IMR-90 (cell line): ENCODE data around the gene CAGE1.

ENCODE experiments used
- CEBPB ChIP-seq: IDR thresholded peaks from 2 replicates; pipeline ENCODE4 v1.6.1; 2012; ENCODE audit warnings: low read depth, low read length, improper control_type of control experiment
- MAZ ChIP-seq: IDR thresholded peaks from 2 replicates; pipeline ENCODE4 v1.6.1; 2012; ENCODE audit warnings: low read depth, mild to moderate bottlenecking, low read length, improper control_type of control experiment, moderate library complexity, borderline replicate concordance
- MXI1 ChIP-seq: IDR thresholded peaks from 2 replicates; pipeline ENCODE4 v1.6.1; 2012; ENCODE audit warnings: low read depth, mild to moderate bottlenecking, low read length, moderate library complexity, borderline replicate concordance
- POLR2A ChIP-seq: IDR thresholded peaks from 2 replicates; pipeline ENCODE4 v1.6.1; 2012; ENCODE audit warnings: mild to moderate bottlenecking, low read depth, low read length
- RAD21 ChIP-seq: IDR thresholded peaks from 2 replicates; pipeline ENCODE4 v1.6.1; 2012; ENCODE audit warnings: low read length, improper control_type of control experiment
- RCOR1 ChIP-seq: IDR thresholded peaks from 2 replicates; pipeline ENCODE4 v1.6.1; 2012; ENCODE audit warnings: mild to moderate bottlenecking, low read length, improper control_type of control experiment; ENCODE audit not compliant: insufficient replicate concordance
- SMC3 ChIP-seq: fragments of 150-350 bp; IDR thresholded peaks from 2 replicates; pipeline ENCODE4 v1.6.1; 2016; ENCODE audit warnings: low read depth, mild to moderate bottlenecking, antibody characterized with exemption, low read length, moderate library complexity
- TF ChIP-seq, protein P1 (sequence below): conservative IDR thresholded peaks from 2 replicates; pipeline ENCODE4 v1.5.1; 2012; ENCODE audit warnings: mild to moderate bottlenecking, low read depth, low read length, improper control_type of control experiment
- TF ChIP-seq, protein P2 (sequence below): fragments of 150-350 bp; IDR thresholded peaks from 2 replicates; pipeline ENCODE4 v1.6.1; 2017; ENCODE audit warnings: mild to moderate bottlenecking, antibody characterized with exemption, low read length, low read depth

DNA sequence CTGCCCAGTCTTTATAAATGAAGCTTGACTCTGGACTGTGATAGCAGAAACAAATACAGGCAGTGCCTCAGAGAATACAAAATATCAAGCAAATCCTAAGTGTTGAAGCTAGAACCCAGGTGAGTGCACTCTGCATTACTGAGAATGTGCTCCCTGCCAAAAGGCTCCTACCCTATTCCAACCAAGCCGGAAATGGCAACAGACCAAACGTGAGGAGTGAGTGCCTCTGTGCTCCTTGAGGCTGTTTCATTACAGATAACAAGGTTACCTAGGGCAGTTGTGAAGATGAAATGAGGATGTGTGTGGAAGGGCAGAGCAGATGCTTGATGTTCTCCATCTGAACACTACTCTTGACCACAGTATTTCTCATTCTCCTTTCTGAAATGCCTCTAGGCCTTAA, 105.9 kb downstream of the CAGE1 start:
- TF ChIP-seq POLR2A = no peak
- no peak for TF ChIP-seq CEBPB
- TF ChIP-seq, protein P1, sequence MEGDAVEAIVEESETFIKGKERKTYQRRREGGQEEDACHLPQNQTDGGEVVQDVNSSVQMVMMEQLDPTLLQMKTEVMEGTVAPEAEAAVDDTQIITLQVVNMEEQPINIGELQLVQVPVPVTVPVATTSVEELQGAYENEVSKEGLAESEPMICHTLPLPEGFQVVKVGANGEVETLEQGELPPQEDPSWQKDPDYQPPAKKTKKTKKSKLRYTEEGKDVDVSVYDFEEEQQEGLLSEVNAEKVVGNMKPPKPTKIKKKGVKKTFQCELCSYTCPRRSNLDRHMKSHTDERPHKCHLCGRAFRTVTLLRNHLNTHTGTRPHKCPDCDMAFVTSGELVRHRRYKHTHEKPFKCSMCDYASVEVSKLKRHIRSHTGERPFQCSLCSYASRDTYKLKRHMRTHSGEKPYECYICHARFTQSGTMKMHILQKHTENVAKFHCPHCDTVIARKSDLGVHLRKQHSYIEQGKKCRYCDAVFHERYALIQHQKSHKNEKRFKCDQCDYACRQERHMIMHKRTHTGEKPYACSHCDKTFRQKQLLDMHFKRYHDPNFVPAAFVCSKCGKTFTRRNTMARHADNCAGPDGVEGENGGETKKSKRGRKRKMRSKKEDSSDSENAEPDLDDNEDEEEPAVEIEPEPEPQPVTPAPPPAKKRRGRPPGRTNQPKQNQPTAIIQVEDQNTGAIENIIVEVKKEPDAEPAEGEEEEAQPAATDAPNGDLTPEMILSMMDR = no peak
- TF ChIP-seq RAD21 = no peak
- TF ChIP-seq, protein P2, sequence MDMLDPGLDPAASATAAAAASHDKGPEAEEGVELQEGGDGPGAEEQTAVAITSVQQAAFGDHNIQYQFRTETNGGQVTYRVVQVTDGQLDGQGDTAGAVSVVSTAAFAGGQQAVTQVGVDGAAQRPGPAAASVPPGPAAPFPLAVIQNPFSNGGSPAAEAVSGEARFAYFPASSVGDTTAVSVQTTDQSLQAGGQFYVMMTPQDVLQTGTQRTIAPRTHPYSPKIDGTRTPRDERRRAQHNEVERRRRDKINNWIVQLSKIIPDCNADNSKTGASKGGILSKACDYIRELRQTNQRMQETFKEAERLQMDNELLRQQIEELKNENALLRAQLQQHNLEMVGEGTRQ = no peak
- no peak for TF ChIP-seq MAZ
- TF ChIP-seq RCOR1 = no peak
- no peak for TF ChIP-seq MXI1
- TF ChIP-seq SMC3 = no peak
